IMR-90 (cell line): Measurements from ENCODE around the gene PGM2. TPM values are rescaled to one million over a fixed set of nuclear protein-coding genes. Genes with fewer than 3 reads are reported as not detected.

Experiments
- ATAC-seq: fragments of 200-7000 bp; cut with Tn5 transposase; 2 replicates; pipeline ENCODE4 v1.9.1; 2020; ENCODE audit warnings: low read depth, mild to moderate bottlenecking, moderate library complexity
- BruUV-seq: library from RNA; stranded (reverse); fragments of 400-500 nt; replicated peaks from 2 replicates; lab custom pipeline; 2021; lab: Mats Ljungman, UMichigan
- CTCF ChIA-PET: fragments of 300-600 bp; formaldehyde crosslinking; extraction: SDS; loops from one replicate; lab custom pipeline; 2021; ENCODE audit warnings: antibody characterized with exemption; lab: Yijun Ruan, JAX
- POLR2A ChIA-PET: fragments of 300-600 bp; sonication (Branson Sonifier 250); formaldehyde crosslinking; loops from one replicate; lab custom pipeline; 2022; ENCODE audit warnings: antibody characterized with exemption; ENCODE audit not compliant: unreplicated experiment; lab: Charles Lee
- DNase-seq: peaks from one replicate; pipeline ENCODE4 v3.0.0; 2013
- H2AFZ ChIP-seq: replicated peaks from 2 replicates; pipeline ENCODE3; 2013; ENCODE audit warnings: low read length, mild to moderate bottlenecking; ENCODE audit not compliant: poor library complexity
- H2AK5ac ChIP-seq: 2 replicates; pipeline ENCODE4 v1.6.1; 2013; ENCODE audit warnings: low read depth, low read length, inconsistent platforms
- H2AK9ac ChIP-seq: replicated peaks from 2 replicates; pipeline ENCODE3; 2013; ENCODE audit warnings: mild to moderate bottlenecking, low read depth, low read length, moderate library complexity; ENCODE audit not compliant: poor library complexity
- H2BK120ac ChIP-seq: 2 replicates; pipeline ENCODE4 v1.6.1; 2013; ENCODE audit warnings: low read depth, low read length, inconsistent platforms
- H2BK15ac ChIP-seq: 3 replicates; pipeline ENCODE4 v1.6.1; 2013; ENCODE audit warnings: low read depth, low read length, inconsistent platforms
- H2BK20ac ChIP-seq: 2 replicates; pipeline ENCODE4 v1.6.1; 2013; ENCODE audit warnings: low read depth, mild to moderate bottlenecking, inconsistent platforms, low read length, moderate library complexity
- H2BK5ac ChIP-seq: 2 replicates; pipeline ENCODE4 v1.6.1; 2013; ENCODE audit warnings: mild to moderate bottlenecking, low read depth, low read length, inconsistent platforms; ENCODE audit not compliant: poor library complexity, severe bottlenecking
- H3K14ac ChIP-seq: replicated peaks from 2 replicates; pipeline ENCODE4 v1.6.1; 2013; ENCODE audit warnings: low read depth, low read length, inconsistent platforms
- H3K18ac ChIP-seq: 2 replicates; pipeline ENCODE4 v1.6.1; 2013; ENCODE audit warnings: low read depth, low read length, control low read depth
- H3K23ac ChIP-seq: 2 replicates; pipeline ENCODE4 v1.6.1; 2013; ENCODE audit warnings: low read depth, low read length, inconsistent platforms
- H3K27ac ChIP-seq: 2 replicates; pipeline ENCODE4 v1.5.1; 2013; ENCODE audit warnings: mild to moderate bottlenecking, control low read depth, low read length; ENCODE audit not compliant: insufficient read depth
- H3K27me3 ChIP-seq: 2 replicates; pipeline ENCODE4 v1.6.1; 2013; ENCODE audit warnings: low read length; ENCODE audit not compliant: control insufficient read depth, insufficient read depth
- H3K36me3 ChIP-seq: 2 replicates; pipeline ENCODE4 v1.6.1; 2013; ENCODE audit warnings: low read length, mixed read lengths; ENCODE audit not compliant: control insufficient read depth, insufficient read depth
- H3K4ac ChIP-seq: 2 replicates; pipeline ENCODE4 v1.6.1; 2013; ENCODE audit warnings: low read depth, low read length, inconsistent platforms
- H3K4me1 ChIP-seq: 2 replicates; pipeline ENCODE4 v1.6.1; 2013; ENCODE audit warnings: low read length, mixed read lengths; ENCODE audit not compliant: control insufficient read depth, insufficient read depth
- H3K4me2 ChIP-seq: 2 replicates; pipeline ENCODE4 v1.6.1; 2013; ENCODE audit warnings: low read depth, mild to moderate bottlenecking, control low read depth, low read length, moderate library complexity
- H3K4me3 ChIP-seq: 2 replicates; pipeline ENCODE4 v1.5.1; 2013; ENCODE audit warnings: low read depth, mild to moderate bottlenecking, control low read depth, low read length, moderate library complexity; ENCODE audit not compliant: insufficient read depth
- H3K56ac ChIP-seq: 2 replicates; pipeline ENCODE4 v1.6.1; 2013; ENCODE audit warnings: low read length, inconsistent platforms; ENCODE audit not compliant: insufficient read depth; ENCODE audit errors: extremely low read depth
- H3K79me1 ChIP-seq, 2 experiments: 2 replicates each; pipeline ENCODE4 v1.6.1; 2013; ENCODE audit warnings: low read length in 2 of 2, inconsistent platforms in 1 of 2, low read depth in 1 of 2
- H3K9ac ChIP-seq: 2 replicates; pipeline ENCODE4 v1.6.1; 2013; ENCODE audit warnings: low read depth, low read length, control low read depth
- H3K9me1 ChIP-seq: 2 replicates; pipeline ENCODE4 v1.6.1; 2013; ENCODE audit warnings: low read length, inconsistent platforms; ENCODE audit not compliant: insufficient read depth
- H3K9me3 ChIP-seq: 2 replicates; pipeline ENCODE4 v1.6.1; 2013; ENCODE audit warnings: low read length; ENCODE audit not compliant: control insufficient read depth, insufficient read depth
- H4K20me1 ChIP-seq: 2 replicates; pipeline ENCODE4 v1.6.1; 2013; ENCODE audit warnings: low read length, inconsistent platforms; ENCODE audit not compliant: insufficient read depth
- H4K5ac ChIP-seq: 2 replicates; pipeline ENCODE4 v1.6.1; 2013; ENCODE audit warnings: mild to moderate bottlenecking, low read depth, low read length, control low read depth
- H4K8ac ChIP-seq, 2 experiments: 2 replicates each; pipeline ENCODE4 v1.6.1; 2013; ENCODE audit warnings: low read depth in 2 of 2, low read length in 2 of 2, control low read depth in 1 of 2, inconsistent platforms in 1 of 2
- H4K91ac ChIP-seq: 2 replicates; pipeline ENCODE4 v1.6.1; 2013; ENCODE audit warnings: low read depth, low read length, inconsistent platforms; ENCODE audit not compliant: insufficient read depth
- BHLHE40 ChIP-seq: fragments of 150-350 bp; IDR thresholded peaks from 2 replicates; pipeline ENCODE4 v1.6.1; 2016; ENCODE audit warnings: mild to moderate bottlenecking, low read depth, low read length
- CTCF ChIP-seq: conservative IDR thresholded peaks from 2 replicates; pipeline ENCODE4 v1.5.1; 2012; ENCODE audit warnings: mild to moderate bottlenecking, low read depth, low read length, improper control_type of control experiment
- FOS ChIP-seq: fragments of 150-350 bp; IDR thresholded peaks from 2 replicates; pipeline ENCODE4 v1.6.1; 2016; ENCODE audit warnings: low read depth, low read length
- MAFK ChIP-seq: IDR thresholded peaks from 2 replicates; pipeline ENCODE4 v1.6.1; 2012; ENCODE audit warnings: low read depth, low read length, improper control_type of control experiment
- MXI1 ChIP-seq: IDR thresholded peaks from 2 replicates; pipeline ENCODE4 v1.6.1; 2012; ENCODE audit warnings: low read depth, mild to moderate bottlenecking, low read length, moderate library complexity, borderline replicate concordance
- POLR2A ChIP-seq: IDR thresholded peaks from 2 replicates; pipeline ENCODE4 v1.6.1; 2012; ENCODE audit warnings: mild to moderate bottlenecking, low read depth, low read length
- RCOR1 ChIP-seq: IDR thresholded peaks from 2 replicates; pipeline ENCODE4 v1.6.1; 2012; ENCODE audit warnings: mild to moderate bottlenecking, low read length, improper control_type of control experiment; ENCODE audit not compliant: insufficient replicate concordance
- USF2 ChIP-seq: fragments of 150-350 bp; IDR thresholded peaks from 2 replicates; pipeline ENCODE4 v1.6.1; 2017; ENCODE audit warnings: mild to moderate bottlenecking, antibody characterized with exemption, low read length, low read depth
- WGBS, 2 experiments: methylation state at CpG; one replicate each; pipeline versions ENCODE4 v1.1.5 to v1.1.7; 2013; ENCODE audit warnings: missing lambda C conversion rate in 2 of 2; ENCODE audit not compliant: insufficient read length in 1 of 2; ENCODE audit errors: extremely low coverage in 2 of 2; 5-methylcytosine and 5-hydroxymethylcytosine counted together
- dilution Hi-C: fragments of 300-500 bp; cut with HindIII; formaldehyde crosslinking; loops from one replicate; pipeline ENCODE4 v1.14.3; 2018; ENCODE audit warnings: low sequenced_read_pairs; ENCODE audit not compliant: unreplicated experiment
- in situ Hi-C: fragments of 300-500 bp; cut with MboI; formaldehyde crosslinking; loops from 3 replicates; pipeline ENCODE4 v1.14.3; 2019; ENCODE audit warnings: low sequenced_read_pairs, inconsistent platforms, mixed read lengths
- intact Hi-C: fragments of 100-400 bp; cut with micrococcal nuclease; formaldehyde crosslinking; loops from 2 replicates; pipeline ENCODE4 v1.10.0; 2022
- polyA plus RNA-seq, 3 experiments: library from polyadenylated mRNA; depleted of rRNA; stranded (reverse); fragments of >200 nt; gene quantifications; 2 replicates each; pipeline ENCODE4 v1.2.3, GENCODE V29; 2012; ENCODE audit warnings: low replicate concordance in 1 of 3
- total RNA-seq: library from RNA; depleted of rRNA; stranded (reverse); fragments of >200 nt; gene quantifications from 2 replicates; pipeline ENCODE4 v1.2.3, GENCODE V29; 2012
- TF ChIP-seq, protein P1 (sequence below): fragments of 150-350 bp; IDR thresholded peaks from 2 replicates; pipeline ENCODE4 v1.6.1; 2016; ENCODE audit warnings: low read depth, mild to moderate bottlenecking, low read length, moderate library complexity, borderline replicate concordance

PGM2 gene
- total and polyA plus RNA-seq, 2 of the 4 experiments (the other 2 are of a cell fraction) = 18.7 to 26.2 TPM

- POLR2A ChIA-PET = no interaction called here
- no TSS peak for BruUV-seq
These were observed 64.3 kb downstream of the PGM2 start, which contains the start of gene TBC1D1 for GRCh38 chr4:37890801-37891259. Gene TBC1D1 (plus strand): TSS chr4:37891084. CDS start chr4:37902096, 11,012 bp downstream.

More at GRCh38 chr4:37890801-37891259, 64.3 kb downstream of the PGM2 start, which contains the start of gene TBC1D1:
- no peak within 1 kb of the TSS for H3K14ac ChIP-seq
- no peak within 1 kb of the TSS for H2BK120ac ChIP-seq
- H3K4me3 ChIP-seq = peak within 1 kb of the TSS; percentile 64
- no peaks in the 10 kb centered on the region for H3K79me1 ChIP-seq
- H4K5ac ChIP-seq = no peak within 1 kb of the TSS
- no peak for TF ChIP-seq POLR2A
- no peak for TF ChIP-seq CTCF
- TF ChIP-seq MXI1 = no peak
- TF ChIP-seq MAFK = no peak
- TF ChIP-seq FOS = no peak
- TF ChIP-seq, protein P1, sequence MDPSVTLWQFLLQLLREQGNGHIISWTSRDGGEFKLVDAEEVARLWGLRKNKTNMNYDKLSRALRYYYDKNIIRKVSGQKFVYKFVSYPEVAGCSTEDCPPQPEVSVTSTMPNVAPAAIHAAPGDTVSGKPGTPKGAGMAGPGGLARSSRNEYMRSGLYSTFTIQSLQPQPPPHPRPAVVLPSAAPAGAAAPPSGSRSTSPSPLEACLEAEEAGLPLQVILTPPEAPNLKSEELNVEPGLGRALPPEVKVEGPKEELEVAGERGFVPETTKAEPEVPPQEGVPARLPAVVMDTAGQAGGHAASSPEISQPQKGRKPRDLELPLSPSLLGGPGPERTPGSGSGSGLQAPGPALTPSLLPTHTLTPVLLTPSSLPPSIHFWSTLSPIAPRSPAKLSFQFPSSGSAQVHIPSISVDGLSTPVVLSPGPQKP = no peak
- no peak for TF ChIP-seq BHLHE40
- no peak for TF ChIP-seq RCOR1
- no peak for TF ChIP-seq USF2
- H3K4ac ChIP-seq = no peak within 1 kb of the TSS
- in situ Hi-C loops (no loop called here), intact Hi-C loops (no loop called here), dilution Hi-C loops (no loop called here)
- ATAC-seq = peak; percentile 64
- H3K27me3 ChIP-seq = peaks cover 50% of the 10 kb centered on the region
- H2AK5ac ChIP-seq = no peak within 1 kb of the TSS
- H3K4me1 ChIP-seq = no peaks in the 10 kb centered on the region; the same call in 1 of the 2 replicates
- H2BK20ac ChIP-seq = no peak within 1 kb of the TSS
- H3K18ac ChIP-seq = no peak within 1 kb of the TSS
- H3K9me3 ChIP-seq = no peaks in the 10 kb centered on the region
- no peaks in the 10 kb centered on the region for H3K9me1 ChIP-seq
- DNase-seq = no peak
- no peak within 1 kb of the TSS for H2BK15ac ChIP-seq
- H3K56ac ChIP-seq = no peak within 1 kb of the TSS
- no peaks in the 10 kb centered on the region for H3K36me3 ChIP-seq
- H4K20me1 ChIP-seq = no peaks in the 10 kb centered on the region; the same call in 1 of the 2 replicates
- WGBS, 2 experiments = 0% methylated on average over 22 of the region's 43 CpGs; no CpG with 5 or more reads in 1 of the 2 experiments
- H2AFZ ChIP-seq = peak within 1 kb of the TSS; percentile 87
- no peak within 1 kb of the TSS for H4K8ac ChIP-seq
- H3K9ac ChIP-seq = no peak within 1 kb of the TSS
- H4K91ac ChIP-seq = no peak within 1 kb of the TSS
- no peak within 1 kb of the TSS for H3K27ac ChIP-seq
- H3K23ac ChIP-seq = peak within 1 kb of the TSS; percentile 23; the same call in 1 of the 2 replicates
- CTCF ChIA-PET = no interaction called here
- H2AK9ac ChIP-seq = peak within 1 kb of the TSS; percentile 62
- H3K4me2 ChIP-seq = peak within 1 kb of the TSS; percentile 86
- H2BK5ac ChIP-seq = no peak within 1 kb of the TSS
